ENCODE results near the gene CLMN.
A peak's percentile ranks its signal among the peaks of the same experiment; 100 is the strongest.

The CLMN gene

DNA sequence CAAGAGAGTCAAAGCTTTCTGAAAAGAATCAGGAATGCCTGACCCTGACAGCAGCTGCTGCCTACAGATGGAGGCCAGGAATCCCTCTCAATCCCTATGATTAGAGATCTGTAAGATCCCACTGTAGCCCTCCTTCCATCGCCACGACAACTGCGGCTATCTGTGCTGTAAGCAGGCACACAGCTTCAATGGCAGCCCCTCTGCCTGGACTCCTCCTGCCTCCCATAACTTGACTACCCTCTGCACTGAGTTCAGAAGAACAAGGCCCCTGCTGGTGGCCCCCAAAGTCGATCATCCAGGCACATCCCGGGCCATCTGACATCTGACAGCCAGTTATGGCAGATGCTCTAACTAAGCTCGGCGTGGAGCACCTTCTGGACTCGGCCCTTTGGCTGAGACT, 2.9 kb downstream of the CLMN start:
- TF ChIP-seq, protein P1, sequence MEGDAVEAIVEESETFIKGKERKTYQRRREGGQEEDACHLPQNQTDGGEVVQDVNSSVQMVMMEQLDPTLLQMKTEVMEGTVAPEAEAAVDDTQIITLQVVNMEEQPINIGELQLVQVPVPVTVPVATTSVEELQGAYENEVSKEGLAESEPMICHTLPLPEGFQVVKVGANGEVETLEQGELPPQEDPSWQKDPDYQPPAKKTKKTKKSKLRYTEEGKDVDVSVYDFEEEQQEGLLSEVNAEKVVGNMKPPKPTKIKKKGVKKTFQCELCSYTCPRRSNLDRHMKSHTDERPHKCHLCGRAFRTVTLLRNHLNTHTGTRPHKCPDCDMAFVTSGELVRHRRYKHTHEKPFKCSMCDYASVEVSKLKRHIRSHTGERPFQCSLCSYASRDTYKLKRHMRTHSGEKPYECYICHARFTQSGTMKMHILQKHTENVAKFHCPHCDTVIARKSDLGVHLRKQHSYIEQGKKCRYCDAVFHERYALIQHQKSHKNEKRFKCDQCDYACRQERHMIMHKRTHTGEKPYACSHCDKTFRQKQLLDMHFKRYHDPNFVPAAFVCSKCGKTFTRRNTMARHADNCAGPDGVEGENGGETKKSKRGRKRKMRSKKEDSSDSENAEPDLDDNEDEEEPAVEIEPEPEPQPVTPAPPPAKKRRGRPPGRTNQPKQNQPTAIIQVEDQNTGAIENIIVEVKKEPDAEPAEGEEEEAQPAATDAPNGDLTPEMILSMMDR (IDR thresholded peaks at IDR 0.05; ENCODE audit: low read depth, low read length): no peak
- H3K36me3 ChIP-seq: no peaks in the 10 kb centered on the region
- peak; percentile 51 for DNase-seq
- no peaks in the 10 kb centered on the region for H3K9me3 ChIP-seq
- H3K4me3 ChIP-seq (ENCODE audit: low read depth, low read length): no peak overlapping the region
- H3K27me3 ChIP-seq: no peaks in the 10 kb centered on the region
- peaks cover 12% of the 10 kb centered on the region; the same call in 1 of the 2 replicates for H3K4me1 ChIP-seq

DNA sequence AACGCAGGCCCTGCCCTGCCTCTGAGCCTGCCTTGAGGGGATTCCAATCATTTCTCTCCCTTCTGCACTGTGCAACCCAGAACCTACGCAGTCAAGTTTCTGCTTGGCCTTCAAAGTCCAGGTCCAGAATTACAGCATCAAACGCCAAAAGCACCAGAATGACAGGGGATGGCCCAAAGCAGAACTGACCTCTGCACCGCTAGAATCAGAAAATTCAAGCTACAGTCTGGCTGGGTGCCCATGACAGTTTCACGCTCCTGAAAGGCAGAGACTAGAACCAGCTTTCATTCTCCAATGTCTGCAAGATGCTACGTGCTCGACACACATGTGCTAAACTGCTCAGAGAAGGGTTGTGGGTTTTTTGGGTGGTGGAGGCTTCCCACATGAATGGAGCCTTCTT, 4.1 kb downstream of the CLMN start:
- TF ChIP-seq, protein P1 (IDR thresholded peaks at IDR 0.05; ENCODE audit: low read depth, low read length): no peak
- no peak overlapping the region for H3K4me3 ChIP-seq (ENCODE audit: low read depth, low read length)
- H3K4me1 ChIP-seq: peaks cover 12% of the 10 kb centered on the region; the same call in 1 of the 2 replicates
- no peaks in the 10 kb centered on the region for H3K9me3 ChIP-seq
- DNase-seq: no peak
- H3K27me3 ChIP-seq: no peaks in the 10 kb centered on the region
- no peaks in the 10 kb centered on the region for H3K36me3 ChIP-seq

DNA sequence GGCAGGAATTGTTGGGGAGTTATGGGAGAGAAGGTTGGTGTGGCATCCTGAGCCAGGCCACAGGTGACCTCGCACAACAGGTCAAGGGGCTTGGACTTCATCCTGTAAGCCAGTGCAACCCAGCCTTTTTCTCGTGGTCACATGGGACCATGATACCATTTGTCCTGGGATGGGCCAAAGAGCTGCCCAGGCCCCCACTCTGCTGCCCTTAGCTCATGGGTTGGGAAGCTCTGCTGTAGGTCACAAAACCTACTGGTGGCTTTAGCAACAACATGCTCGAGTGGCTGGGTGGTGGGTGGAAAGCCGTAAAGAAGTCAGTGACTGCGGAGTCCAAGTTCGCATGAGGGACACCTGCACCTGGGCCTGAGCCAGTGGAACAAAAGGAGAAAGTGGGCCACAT, 4.6 kb downstream of the CLMN start:
- TF ChIP-seq, protein P1 (IDR thresholded peaks at IDR 0.05; ENCODE audit: low read depth, low read length): no peak
- no peak overlapping the region for H3K4me3 ChIP-seq (ENCODE audit: low read depth, low read length)
- no peak for DNase-seq
- no peaks in the 10 kb centered on the region for H3K36me3 ChIP-seq
- H3K27me3 ChIP-seq: no peaks in the 10 kb centered on the region
- peaks cover 12% of the 10 kb centered on the region; the same call in 1 of the 2 replicates for H3K4me1 ChIP-seq
- H3K9me3 ChIP-seq: no peaks in the 10 kb centered on the region

DNA sequence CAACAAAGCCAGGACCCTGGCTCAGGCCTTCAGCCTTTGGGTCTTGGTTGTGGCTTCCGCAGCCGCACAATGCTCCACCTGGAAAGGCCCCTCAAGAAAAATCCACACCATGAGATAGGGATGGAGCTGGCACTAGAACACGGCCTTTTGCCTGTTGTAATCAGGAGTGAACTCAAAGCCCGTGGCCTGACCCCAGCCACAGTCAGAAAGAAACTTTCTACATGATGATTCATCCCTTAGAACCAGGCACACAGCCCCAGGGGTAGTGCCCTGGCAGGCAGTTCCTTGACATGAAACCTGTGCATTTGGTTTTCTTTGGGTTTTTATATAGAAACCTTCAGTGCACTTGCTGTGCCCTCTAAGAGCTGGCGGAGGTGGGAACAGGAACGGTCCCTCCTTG, 5.1 kb downstream of the CLMN start:
- no peaks in the 10 kb centered on the region for H3K36me3 ChIP-seq
- no peaks in the 10 kb centered on the region for H3K9me3 ChIP-seq
- no peaks in the 10 kb centered on the region for H3K27me3 ChIP-seq
- H3K4me3 ChIP-seq (ENCODE audit: low read depth, low read length): no peak overlapping the region
- DNase-seq: peak; percentile 66
- H3K4me1 ChIP-seq: peaks cover 12% of the 10 kb centered on the region; the same call in 1 of the 2 replicates
- TF ChIP-seq, protein P1 (IDR thresholded peaks at IDR 0.05; ENCODE audit: low read depth, low read length): no peak

DNA sequence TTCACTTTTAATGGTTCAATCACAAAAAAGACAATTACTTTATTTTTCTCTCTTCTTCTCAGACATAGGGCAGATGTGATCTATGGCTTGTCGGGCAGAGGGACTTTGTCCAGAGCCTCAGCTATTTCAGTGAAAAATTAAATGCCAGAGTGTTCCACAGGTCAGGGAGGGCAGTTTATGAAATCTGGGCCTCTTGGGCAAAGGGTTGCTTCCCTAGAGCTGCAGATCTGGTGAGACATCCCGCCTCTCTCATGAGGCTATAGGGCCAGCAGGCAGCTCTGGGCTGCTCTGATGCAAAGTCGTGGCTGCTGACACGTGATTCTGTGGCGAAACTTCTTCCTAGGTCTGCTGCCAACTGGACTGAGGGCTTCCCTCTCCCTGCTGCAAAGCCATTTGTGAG, 6.0 kb downstream of the CLMN start:
- TF ChIP-seq, protein P1 (IDR thresholded peaks at IDR 0.05; ENCODE audit: low read depth, low read length): no peak
- Histone ChIP-seq H3K9me3 (no peaks in the 10 kb centered on the region), H3K27me3 (no peaks in the 10 kb centered on the region), H3K4me3 (ENCODE audit: low read depth, low read length) (no peak overlapping the region), H3K36me3 (no peaks in the 10 kb centered on the region), H3K4me1 (peaks cover 12% of the 10 kb centered on the region; the same call in 1 of the 2 replicates)
- DNase-seq: no peak

DNA sequence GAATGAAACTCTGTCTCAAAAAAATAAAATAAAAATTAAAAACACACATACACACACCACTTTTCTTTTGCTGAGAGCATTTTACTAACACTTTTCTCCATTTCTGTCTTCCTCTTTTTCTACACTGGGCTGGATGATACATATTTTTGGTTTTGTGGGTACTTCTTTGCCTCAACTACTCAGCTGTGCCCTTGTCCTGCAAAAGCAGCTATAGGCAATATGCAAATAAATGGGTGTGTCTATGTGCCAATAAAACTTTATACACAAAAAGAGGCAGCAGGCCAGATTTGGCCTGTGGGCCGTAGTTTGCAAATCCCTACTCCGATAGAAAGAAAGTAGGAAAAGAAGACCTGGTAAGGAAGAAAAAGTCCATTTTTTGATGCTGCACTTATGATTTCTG, 6.5 kb downstream of the CLMN start:
- Histone ChIP-seq H3K4me1 (peaks cover 12% of the 10 kb centered on the region; the same call in 1 of the 2 replicates), H3K27me3 (no peaks in the 10 kb centered on the region), H3K9me3 (no peaks in the 10 kb centered on the region), H3K36me3 (no peaks in the 10 kb centered on the region), H3K4me3 (ENCODE audit: low read depth, low read length) (no peak overlapping the region)
- DNase-seq: no peak
- TF ChIP-seq, protein P1 (IDR thresholded peaks at IDR 0.05; ENCODE audit: low read depth, low read length): no peak
